Breast epithelium (tissue), 3 donors: Measurements from ENCODE around the gene TMEM120A.

Source experiments
- POLR2A ChIP-seq: fragments of 450-650 bp; IDR thresholded peaks from one replicate; pipeline ENCODE4 v1.6.1; 2016; ENCODE audit warnings: antibody characterized with exemption, mild to moderate bottlenecking, moderate library complexity
- POLR2AphosphoS5 ChIP-seq, 3 donors: sonication (generic); formaldehyde crosslinking; IDR thresholded peaks; one replicate each; pipeline ENCODE4 v1.6.1; 2017; ENCODE audit warnings: antibody characterized with exemption in 3 of 3
- TF ChIP-seq, protein P1 (sequence below), 3 donors: fragments of 450-650 bp; IDR thresholded peaks; one replicate each; pipeline ENCODE4 v1.5.1; 2016 to 2017; ENCODE audit warnings: antibody characterized with exemption in 3 of 3, mild to moderate bottlenecking in 3 of 3, moderate library complexity in 3 of 3

DNA sequence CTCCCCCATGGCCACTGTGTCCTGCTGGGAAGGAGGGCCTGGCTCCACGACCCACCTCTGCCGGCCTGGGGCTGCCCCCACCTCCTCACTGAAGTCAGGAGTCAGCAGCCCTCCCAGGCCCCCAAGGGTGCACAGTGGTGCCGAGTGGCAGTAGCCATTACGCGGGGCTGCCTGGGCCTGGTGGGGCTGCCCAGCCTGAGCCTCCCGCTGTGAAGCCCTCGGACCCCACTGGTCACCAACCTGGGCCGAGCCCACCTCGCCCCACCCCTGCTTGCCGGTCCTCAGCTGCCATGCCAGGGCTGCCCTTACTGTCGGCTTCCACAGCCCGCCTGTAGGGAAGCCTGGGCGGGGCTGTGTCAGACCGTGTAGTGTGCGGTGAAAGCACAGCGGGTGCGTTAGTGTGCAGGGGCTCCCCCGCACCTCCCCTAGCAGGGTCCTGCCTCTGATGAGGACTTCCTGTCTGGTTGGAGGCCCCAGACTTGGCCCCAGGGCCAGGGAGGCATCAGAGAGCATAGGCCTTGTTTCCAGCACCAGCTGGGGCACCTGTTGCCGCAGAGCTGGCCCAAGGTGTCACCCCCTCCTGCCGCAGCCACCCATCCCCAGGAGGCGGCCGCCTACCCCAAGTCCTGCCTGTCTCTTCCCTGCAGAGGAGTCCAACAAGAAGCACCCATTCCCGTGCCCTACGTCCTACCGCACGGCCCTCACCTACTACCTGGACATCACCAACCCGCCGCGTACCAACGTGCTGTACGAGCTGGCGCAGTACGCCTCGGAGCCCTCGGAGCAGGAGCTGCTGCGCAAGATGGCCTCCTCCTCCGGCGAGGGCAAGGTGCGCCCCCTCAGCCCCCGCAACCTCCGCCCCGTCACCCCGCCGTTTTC is 10.0 kb downstream of the TMEM120A start:
- no peak for TF ChIP-seq POLR2AphosphoS5 (IDR thresholded peaks at IDR 0.05)
- TF ChIP-seq, protein P1, sequence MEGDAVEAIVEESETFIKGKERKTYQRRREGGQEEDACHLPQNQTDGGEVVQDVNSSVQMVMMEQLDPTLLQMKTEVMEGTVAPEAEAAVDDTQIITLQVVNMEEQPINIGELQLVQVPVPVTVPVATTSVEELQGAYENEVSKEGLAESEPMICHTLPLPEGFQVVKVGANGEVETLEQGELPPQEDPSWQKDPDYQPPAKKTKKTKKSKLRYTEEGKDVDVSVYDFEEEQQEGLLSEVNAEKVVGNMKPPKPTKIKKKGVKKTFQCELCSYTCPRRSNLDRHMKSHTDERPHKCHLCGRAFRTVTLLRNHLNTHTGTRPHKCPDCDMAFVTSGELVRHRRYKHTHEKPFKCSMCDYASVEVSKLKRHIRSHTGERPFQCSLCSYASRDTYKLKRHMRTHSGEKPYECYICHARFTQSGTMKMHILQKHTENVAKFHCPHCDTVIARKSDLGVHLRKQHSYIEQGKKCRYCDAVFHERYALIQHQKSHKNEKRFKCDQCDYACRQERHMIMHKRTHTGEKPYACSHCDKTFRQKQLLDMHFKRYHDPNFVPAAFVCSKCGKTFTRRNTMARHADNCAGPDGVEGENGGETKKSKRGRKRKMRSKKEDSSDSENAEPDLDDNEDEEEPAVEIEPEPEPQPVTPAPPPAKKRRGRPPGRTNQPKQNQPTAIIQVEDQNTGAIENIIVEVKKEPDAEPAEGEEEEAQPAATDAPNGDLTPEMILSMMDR (IDR thresholded peaks at IDR 0.05): no peak
- no peak for TF ChIP-seq POLR2A
